Measurements from ENCODE around the gene GRK5. TPM values are rescaled to one million over a fixed set of nuclear protein-coding genes. Genes with fewer than 3 reads are reported as not detected.

GRK5 gene
- total and polyA plus RNA-seq, 2 experiments from 2014 or later, result 5.2 to 13.7 TPM

GRCh38 chr10:119379466-119380071 is 172.2 kb downstream of the GRK5 start:
- no peaks in the 10 kb centered on the region for H3K36me3 ChIP-seq (ENCODE audit: low read depth)
- no peak overlapping the region for H3K4me2 ChIP-seq (ENCODE audit: unreplicated experiment)
- H3K9me3 ChIP-seq (ENCODE audit: low read depth), result no peaks in the 10 kb centered on the region
- H3K27ac ChIP-seq, result no peak overlapping the region
- no peaks in the 10 kb centered on the region for H3K79me2 ChIP-seq (ENCODE audit: insufficient read depth)
- in situ Hi-C loops (cut with MboI), result no loop called here
- no peaks in the 10 kb centered on the region for H3K9me2 ChIP-seq (ENCODE audit: insufficient read depth)
- no peak for DNase-seq
- TF ChIP-seq EZH2phosphoT487 (IDR thresholded peaks at IDR 0.05; ENCODE audit: insufficient read depth, low read depth) (no peak), EZH2 (IDR thresholded peaks at IDR 0.05; ENCODE audit: insufficient read depth, poor library complexity, severe bottlenecking) (no peak)
- no peaks in the 10 kb centered on the region for H3F3A ChIP-seq (ENCODE audit: insufficient read depth)
- H3K27me3 ChIP-seq (replicated peaks; ENCODE audit: insufficient read depth), result no peaks in the 10 kb centered on the region
- 0 out of 2 replicates have a peak, but pooled peaks cover 7% of the 10 kb centered on the region for H3K4me1 ChIP-seq (ENCODE audit: insufficient read depth)
- 93 to 96% methylated on average over 10 of the region's 10 CpGs for WGBS, 2 experiments (ENCODE audit: low coverage in 1 of 2, low lambda C conversion rate in 2 of 2, missing lambda C conversion rate in 2 of 2)
- H3K9ac ChIP-seq, result no peak overlapping the region
- H2AFZ ChIP-seq, result no peak overlapping the region
- H4K20me1 ChIP-seq (ENCODE audit: insufficient read depth), result no peaks in the 10 kb centered on the region
- H3K4me3 ChIP-seq, result no peak overlapping the region

GRCh38 chr10:119383174-119383856 is 175.9 kb downstream of the GRK5 start:
- Histone ChIP-seq H4K20me1 (ENCODE audit: insufficient read depth) (no peaks in the 10 kb centered on the region), H3K4me1 (ENCODE audit: insufficient read depth) (0 out of 2 replicates have a peak, but pooled peaks cover 1% of the 10 kb centered on the region), H2AFZ (no peak overlapping the region), H3K79me2 (ENCODE audit: insufficient read depth) (no peaks in the 10 kb centered on the region), H3K9me3 (ENCODE audit: low read depth) (no peaks in the 10 kb centered on the region), H3K9me2 (ENCODE audit: insufficient read depth) (no peaks in the 10 kb centered on the region), H3K27ac (no peak overlapping the region), H3F3A (ENCODE audit: insufficient read depth) (no peaks in the 10 kb centered on the region), H3K27me3 (replicated peaks; ENCODE audit: insufficient read depth) (no peaks in the 10 kb centered on the region), H3K4me3 (no peak overlapping the region), H3K36me3 (ENCODE audit: low read depth) (no peaks in the 10 kb centered on the region), H3K4me2 (ENCODE audit: unreplicated experiment) (no peak overlapping the region), H3K9ac (no peak overlapping the region)
- in situ Hi-C loops (cut with MboI), result no loop called here
- 86 to 91% methylated on average over 11 of the region's 11 CpGs for WGBS, 2 experiments (ENCODE audit: low coverage in 1 of 2, low lambda C conversion rate in 2 of 2, missing lambda C conversion rate in 2 of 2)
- no peak for DNase-seq
- no peak for TF ChIP-seq EZH2 (IDR thresholded peaks at IDR 0.05; ENCODE audit: insufficient read depth, poor library complexity, severe bottlenecking)
- no peak for TF ChIP-seq EZH2phosphoT487 (IDR thresholded peaks at IDR 0.05; ENCODE audit: insufficient read depth, low read depth)

- H3K9me3 ChIP-seq (ENCODE audit: low read depth), result no peaks in the 10 kb centered on the region
- H3K9ac ChIP-seq, result no peak overlapping the region
- H3K9me2 ChIP-seq (ENCODE audit: insufficient read depth), result no peaks in the 10 kb centered on the region
- no peak overlapping the region for H2AFZ ChIP-seq
- H3K79me2 ChIP-seq (ENCODE audit: insufficient read depth), result no peaks in the 10 kb centered on the region
- 87 to 91% methylated on average over 5 of the region's 5 CpGs for WGBS, 2 experiments (ENCODE audit: low coverage in 1 of 2, low lambda C conversion rate in 2 of 2, missing lambda C conversion rate in 2 of 2)
- no peak overlapping the region for H3K4me3 ChIP-seq
- no peaks in the 10 kb centered on the region for H3K4me1 ChIP-seq (ENCODE audit: insufficient read depth)
- TF ChIP-seq EZH2 (IDR thresholded peaks at IDR 0.05; ENCODE audit: insufficient read depth, poor library complexity, severe bottlenecking) (no peak), EZH2phosphoT487 (IDR thresholded peaks at IDR 0.05; ENCODE audit: insufficient read depth, low read depth) (no peak)
- DNase-seq, result no peak
- H3K4me2 ChIP-seq (ENCODE audit: unreplicated experiment), result no peak overlapping the region
- H3K27me3 ChIP-seq (replicated peaks; ENCODE audit: insufficient read depth), result no peaks in the 10 kb centered on the region
- no peak overlapping the region for H3K27ac ChIP-seq
- no peaks in the 10 kb centered on the region for H3K36me3 ChIP-seq (ENCODE audit: low read depth)
- no peaks in the 10 kb centered on the region for H3F3A ChIP-seq (ENCODE audit: insufficient read depth)
- in situ Hi-C loops (cut with MboI), result no loop called here
- H4K20me1 ChIP-seq (ENCODE audit: insufficient read depth), result no peaks in the 10 kb centered on the region
Observed at GRCh38 chr10:119384127-119384526, 176.8 kb downstream of the GRK5 start.

- WGBS, 2 experiments (ENCODE audit: low coverage in 1 of 2, low lambda C conversion rate in 2 of 2, missing lambda C conversion rate in 2 of 2), result 97 to 98% methylated on average over 15 of the region's 15 CpGs
- no peaks in the 10 kb centered on the region for H3K9me3 ChIP-seq (ENCODE audit: low read depth)
- no peaks in the 10 kb centered on the region for H4K20me1 ChIP-seq (ENCODE audit: insufficient read depth)
- in situ Hi-C loops (cut with MboI), result no loop called here
- H3K27ac ChIP-seq, result no peak overlapping the region
- no peak overlapping the region for H3K4me2 ChIP-seq (ENCODE audit: unreplicated experiment)
- H3K4me1 ChIP-seq (ENCODE audit: insufficient read depth), result peaks cover 2% of the 10 kb centered on the region; the same call in 1 of the 2 replicates
- no peaks in the 10 kb centered on the region for H3K36me3 ChIP-seq (ENCODE audit: low read depth)
- H3F3A ChIP-seq (ENCODE audit: insufficient read depth), result no peaks in the 10 kb centered on the region
- no peaks in the 10 kb centered on the region for H3K27me3 ChIP-seq (replicated peaks; ENCODE audit: insufficient read depth)
- no peak overlapping the region for H3K4me3 ChIP-seq
- DNase-seq, result no peak
- TF ChIP-seq EZH2phosphoT487 (IDR thresholded peaks at IDR 0.05; ENCODE audit: insufficient read depth, low read depth) (no peak), EZH2 (IDR thresholded peaks at IDR 0.05; ENCODE audit: insufficient read depth, poor library complexity, severe bottlenecking) (no peak)
- no peak overlapping the region for H2AFZ ChIP-seq
- no peaks in the 10 kb centered on the region for H3K79me2 ChIP-seq (ENCODE audit: insufficient read depth)
- H3K9ac ChIP-seq, result no peak overlapping the region
- no peaks in the 10 kb centered on the region for H3K9me2 ChIP-seq (ENCODE audit: insufficient read depth)
Observed at GRCh38 chr10:119386666-119387065, 179.3 kb downstream of the GRK5 start.
